ENCODE results near the gene COMT.
"Not testable (repeated sequence)": the region's sequence is repeated elsewhere in the genome, so short reads cannot be mapped to it uniquely, and the experiment has no call there.

COMT gene

DNA sequence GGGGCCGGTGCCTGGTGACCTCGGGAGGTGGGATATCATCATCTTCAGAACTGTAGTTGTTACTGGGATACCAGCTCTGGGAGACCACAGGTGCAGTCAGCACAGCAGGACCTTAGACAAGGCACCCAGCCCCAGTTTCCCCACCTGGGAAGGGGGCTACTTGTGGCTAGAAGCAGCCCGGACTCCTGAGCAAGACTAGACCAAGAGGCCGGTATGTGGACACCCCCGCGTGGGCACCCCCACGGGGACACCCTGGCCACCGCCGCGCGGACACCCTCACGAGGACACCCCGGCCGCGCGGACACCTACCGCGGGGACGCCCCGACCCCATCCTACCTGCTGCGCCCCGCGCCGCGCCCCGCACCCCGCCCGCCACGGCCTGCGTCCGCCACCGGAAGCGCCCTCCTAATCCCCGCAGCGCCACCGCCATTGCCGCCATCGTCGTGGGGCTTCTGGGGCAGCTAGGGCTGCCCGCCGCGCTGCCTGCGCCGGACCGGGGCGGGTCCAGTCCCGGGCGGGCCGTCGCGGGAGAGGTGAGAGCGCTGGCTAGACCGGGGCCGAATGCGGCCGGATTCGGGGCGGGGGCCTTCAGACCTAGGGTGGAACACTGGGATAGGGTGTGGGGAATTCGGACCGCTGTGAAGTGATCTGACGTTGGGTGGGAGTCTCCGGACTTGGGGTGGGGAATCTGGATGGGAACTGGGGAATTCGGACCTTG lies at the start of gene COMT, which contains the start of gene TXNRD2:
COMT (plus strand) TSS at position 408 of the 718 bp plus-strand sequence. CDS start 20,755 bp downstream, outside the sequence.
TXNRD2 (minus strand) TSS at position 454 of the 718 bp plus-strand sequence; CDS start at position 439, 15 bp downstream.
- in situ Hi-C loops (cut with MboI; ENCODE audit: low sequenced_read_pairs), result no loop called here

DNA sequence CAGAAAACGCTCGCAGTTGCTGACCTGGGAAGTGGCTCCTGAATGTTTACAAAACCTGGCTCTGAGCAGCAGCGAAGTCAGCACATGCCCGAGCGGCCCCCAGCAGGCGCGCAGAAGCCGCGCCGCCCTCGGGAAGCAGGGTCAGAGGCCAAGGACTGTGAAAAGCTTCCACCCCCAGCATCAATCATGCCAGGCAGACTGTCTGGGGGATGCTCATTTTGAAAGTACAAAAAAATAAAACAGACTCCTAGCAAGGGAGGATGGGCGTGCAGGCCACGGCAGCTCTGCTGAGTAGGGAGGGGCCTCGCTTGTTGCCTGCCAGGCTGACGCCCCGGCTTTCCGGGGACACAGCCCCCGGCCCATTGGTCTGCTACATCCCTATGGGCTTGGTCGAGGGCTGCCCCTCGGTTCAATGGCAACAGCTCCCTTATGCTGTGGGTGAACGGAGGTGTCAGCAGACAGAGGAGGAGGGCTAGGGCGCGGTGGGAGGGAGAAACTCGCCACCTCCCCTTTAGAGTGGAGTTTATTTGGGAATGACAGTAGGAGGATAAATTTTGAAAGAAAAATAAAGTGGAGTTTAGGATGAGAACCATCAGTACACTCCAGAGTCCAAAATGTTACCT lies 49.2 kb upstream of the COMT start:
- in situ Hi-C loops (cut with MboI; ENCODE audit: low sequenced_read_pairs), result no loop called here

- in situ Hi-C loops (cut with MboI; ENCODE audit: low sequenced_read_pairs), result no loop called here
These were observed 48.6 kb upstream of the COMT start for GRCh38 chr22:19892925-19893324.

DNA sequence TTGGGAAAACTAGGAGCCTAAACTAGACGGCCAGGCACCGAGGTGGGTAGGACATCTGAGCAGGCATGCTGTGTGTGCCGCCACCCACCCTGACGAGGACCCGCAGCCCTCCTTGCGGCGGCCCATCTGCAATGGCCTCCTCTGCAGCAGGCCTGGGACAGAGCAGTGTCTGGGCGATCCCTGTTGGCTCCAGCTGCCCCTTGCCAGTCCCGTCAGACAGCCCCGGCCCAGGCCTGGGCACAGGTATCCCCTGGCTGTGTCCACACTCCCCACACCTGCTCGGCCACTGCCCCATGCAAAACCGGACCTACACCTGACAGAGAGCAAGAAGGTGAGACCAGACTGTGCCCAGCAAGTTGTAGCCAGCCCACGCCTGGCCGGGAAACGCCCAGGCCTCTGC lies 48.2 kb upstream of the COMT start:
- in situ Hi-C loops (cut with MboI; ENCODE audit: low sequenced_read_pairs), result no loop called here

- in situ Hi-C loops (cut with MboI; ENCODE audit: low sequenced_read_pairs), result no loop called here
These were observed 46.3 kb upstream of the COMT start for GRCh38 chr22:19895160-19895849.

GRCh38 chr22:19896665-19897355 lies 44.8 kb upstream of the COMT start:
- in situ Hi-C loops (cut with MboI; ENCODE audit: low sequenced_read_pairs), result no loop called here

GRCh38 chr22:19897726-19898125 lies 43.8 kb upstream of the COMT start:
- in situ Hi-C loops (cut with MboI; ENCODE audit: low sequenced_read_pairs), result no loop called here

- in situ Hi-C loops (cut with MboI; ENCODE audit: low sequenced_read_pairs), result no loop called here
These were observed 43.4 kb upstream of the COMT start for GRCh38 chr22:19898145-19898544.

DNA sequence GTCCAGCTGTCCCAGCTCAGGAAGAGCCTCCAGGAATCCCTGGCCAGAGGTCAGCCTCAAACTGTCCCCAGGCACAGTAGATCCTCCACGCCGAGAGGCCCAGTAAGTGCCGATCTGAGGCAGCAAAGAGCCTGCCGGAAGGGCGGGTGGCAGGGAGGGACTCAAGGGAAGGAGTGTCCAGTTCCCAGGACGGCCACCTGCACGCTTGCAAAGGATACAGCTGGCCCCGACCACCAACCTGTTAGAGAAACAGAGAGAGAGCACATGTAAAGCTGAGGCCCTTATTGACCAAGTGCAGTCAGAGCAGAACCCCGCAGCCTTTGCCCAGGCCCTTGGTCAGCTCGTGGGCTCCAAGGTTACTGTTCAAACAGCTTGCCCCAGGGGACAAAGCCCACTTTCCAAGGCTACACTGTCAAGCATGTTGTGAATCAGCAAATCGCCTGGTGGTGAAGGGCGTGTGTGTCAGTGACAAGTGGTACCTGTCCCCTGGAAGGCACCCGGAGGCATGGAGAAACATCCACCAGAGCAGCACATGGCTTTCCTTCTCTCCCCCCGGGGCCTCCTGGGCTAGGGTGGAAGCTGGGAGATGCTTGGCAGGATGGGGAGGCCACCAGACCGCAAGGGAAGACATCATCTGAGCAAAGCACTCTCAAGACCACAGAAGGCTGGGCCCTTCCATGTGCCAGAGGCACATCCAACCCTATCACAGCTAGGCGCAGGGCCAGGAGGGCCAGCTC lies 42.6 kb upstream of the COMT start:
- in situ Hi-C loops (cut with MboI; ENCODE audit: low sequenced_read_pairs), result no loop called here

DNA sequence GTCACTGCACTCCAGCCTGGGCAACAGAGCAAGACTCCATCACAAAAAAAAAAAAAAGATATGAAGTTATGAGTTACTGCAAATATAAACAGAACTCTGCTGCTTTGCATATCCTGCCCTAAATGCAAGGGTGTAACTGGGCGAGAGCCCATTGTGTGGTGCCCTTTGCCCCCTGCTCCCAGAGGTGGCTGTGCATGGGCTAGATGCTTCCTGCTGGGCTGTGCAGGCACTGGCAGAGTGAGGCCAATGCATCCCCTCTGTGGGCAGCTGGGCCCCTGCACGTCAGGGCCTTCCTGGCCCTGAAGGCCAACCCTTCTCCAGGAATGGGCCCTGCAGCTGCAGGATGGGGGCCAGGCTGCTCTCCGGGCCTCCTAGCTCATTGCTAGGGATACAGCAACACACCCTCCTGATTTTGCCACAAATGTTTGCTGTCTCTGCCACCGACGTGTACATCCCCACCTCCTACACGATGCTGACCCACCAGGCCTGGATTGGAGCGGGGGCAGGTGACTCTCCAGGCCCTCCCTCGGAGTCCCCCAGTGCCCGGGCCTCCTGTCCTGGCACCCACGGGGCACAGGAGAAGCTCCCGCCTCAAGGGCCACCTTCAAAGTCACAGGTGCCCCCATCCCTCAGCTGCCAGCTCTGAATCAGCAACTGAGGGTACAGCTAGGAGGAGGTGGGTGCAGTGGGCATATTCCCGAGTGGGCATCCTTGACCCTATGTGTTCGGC lies 40.7 kb upstream of the COMT start:
- in situ Hi-C loops (cut with MboI; ENCODE audit: low sequenced_read_pairs), result no loop called here

DNA sequence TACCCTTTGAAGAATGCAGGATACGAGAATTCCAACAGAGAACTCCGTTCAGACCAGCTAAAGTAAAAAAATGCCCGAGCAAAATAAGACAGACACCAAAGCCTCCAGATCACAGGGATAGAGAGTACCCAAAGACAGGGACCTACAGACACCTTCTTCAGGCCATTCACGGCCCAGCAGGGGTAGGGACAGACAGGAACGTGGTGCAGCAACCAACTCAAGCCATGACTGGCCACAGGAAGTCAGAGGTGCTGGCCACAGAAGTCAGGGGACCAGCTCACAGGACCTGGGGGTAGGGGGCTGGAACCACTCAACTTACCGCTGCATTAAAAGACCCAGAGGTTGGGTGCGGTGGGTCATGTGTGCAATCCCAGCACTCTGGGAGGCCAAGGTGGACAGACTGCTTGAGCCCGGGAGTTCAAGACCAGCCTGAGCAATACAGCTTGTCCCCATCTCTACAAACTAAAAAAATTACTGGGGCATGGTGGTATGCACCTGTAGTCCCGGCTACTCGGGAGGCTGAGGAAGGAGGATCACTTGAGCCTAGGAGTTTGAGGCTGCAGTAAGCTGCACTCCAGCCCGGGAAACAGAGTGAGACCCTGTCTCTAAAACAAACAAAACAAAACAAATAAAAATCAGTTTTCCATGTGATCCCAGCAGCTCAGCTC lies 39.9 kb upstream of the COMT start:
- in situ Hi-C loops (cut with MboI; ENCODE audit: low sequenced_read_pairs), result no loop called here

DNA sequence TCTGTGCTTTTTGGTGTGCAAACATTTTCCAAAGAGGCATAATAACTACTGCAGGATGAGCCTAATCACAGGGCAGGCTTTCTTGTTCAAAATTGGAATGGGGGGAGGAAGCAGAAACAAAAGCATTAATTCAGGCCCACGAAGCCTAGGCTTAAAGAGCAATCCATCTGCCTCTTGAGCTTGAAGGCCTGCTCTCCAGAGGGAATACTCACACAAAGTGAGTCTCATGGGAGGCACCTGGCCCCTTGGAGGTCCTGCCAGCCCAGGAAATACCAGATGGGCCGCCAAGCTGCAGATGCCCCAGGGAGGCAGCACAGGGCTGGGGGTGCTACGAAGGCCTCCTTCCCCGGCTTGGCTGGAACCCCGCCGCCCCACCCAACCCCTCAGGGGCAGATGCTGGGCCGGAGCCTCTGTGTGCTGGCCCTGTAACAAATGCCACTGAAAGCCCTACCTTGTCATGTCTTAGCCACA lies 39.3 kb upstream of the COMT start:
- in situ Hi-C loops (cut with MboI; ENCODE audit: low sequenced_read_pairs), result no loop called here

- in situ Hi-C loops (cut with MboI; ENCODE audit: low sequenced_read_pairs), result no loop called here
These were observed 38.5 kb upstream of the COMT start for GRCh38 chr22:19903031-19903430.

DNA sequence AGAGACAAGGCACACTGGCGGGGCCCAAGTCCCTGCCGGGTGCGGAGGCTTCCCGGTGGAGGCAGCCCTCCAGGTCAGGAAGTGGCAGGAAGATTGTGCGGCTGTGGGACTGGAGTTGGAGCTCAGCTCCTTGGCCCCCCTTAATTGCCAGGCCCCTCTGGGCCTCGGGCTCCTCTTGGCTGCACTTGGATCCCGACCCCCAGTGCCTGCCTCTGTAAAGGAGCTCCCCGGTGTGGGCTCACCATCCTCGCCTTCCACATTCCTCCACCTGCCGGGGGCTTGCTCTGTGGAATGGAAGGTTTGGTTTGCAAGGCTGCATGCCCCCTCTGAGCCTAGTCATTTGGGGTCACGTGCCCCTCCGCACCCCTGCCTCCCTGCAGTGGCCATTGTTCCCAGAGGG lies 38.1 kb upstream of the COMT start:
- in situ Hi-C loops (cut with MboI; ENCODE audit: low sequenced_read_pairs), result no loop called here

DNA sequence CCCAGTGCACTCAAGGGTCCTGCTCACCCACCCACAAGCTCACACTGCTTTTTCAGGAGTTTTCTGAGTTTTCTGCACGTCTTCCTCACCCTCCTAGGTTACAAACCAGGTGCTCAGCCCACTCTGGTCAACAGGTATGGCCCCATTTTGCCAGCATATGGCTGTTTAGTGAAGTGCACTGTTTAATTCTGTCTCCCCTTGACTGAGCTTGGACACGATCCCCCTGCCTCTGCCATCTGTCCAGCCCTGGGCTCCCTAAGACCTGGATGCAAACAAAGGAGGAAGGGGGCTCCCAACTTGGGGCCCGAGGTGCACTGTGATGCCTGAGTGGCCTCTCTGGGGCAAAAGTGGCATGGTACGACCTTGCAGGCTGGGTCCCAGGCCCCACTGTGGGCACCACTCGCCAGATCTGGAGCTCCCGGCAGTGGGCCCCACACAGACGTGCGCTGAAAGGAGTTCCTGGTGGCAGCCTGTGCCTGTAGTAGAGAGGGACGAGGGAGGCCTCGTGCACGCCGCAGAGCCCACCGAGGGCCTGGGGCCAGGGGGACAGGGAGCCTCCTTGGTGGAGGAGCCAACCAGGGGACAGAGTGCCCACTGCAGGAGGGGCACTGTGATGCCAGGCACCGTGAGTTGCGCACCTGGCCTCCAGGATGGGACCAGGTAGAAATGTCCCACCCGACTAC lies 37.3 kb upstream of the COMT start:
- in situ Hi-C loops (cut with MboI; ENCODE audit: low sequenced_read_pairs), result no loop called here

- in situ Hi-C loops (cut with MboI; ENCODE audit: low sequenced_read_pairs), result no loop called here
These were observed 36.6 kb upstream of the COMT start for GRCh38 chr22:19904935-19905334.

- in situ Hi-C loops (cut with MboI; ENCODE audit: low sequenced_read_pairs), result no loop called here
These were observed 36.0 kb upstream of the COMT start for GRCh38 chr22:19905347-19906276.

- in situ Hi-C loops (cut with MboI; ENCODE audit: low sequenced_read_pairs), result not testable (repeated sequence)
These were observed 34.7 kb upstream of the COMT start for GRCh38 chr22:19906864-19907263.
